Measurements from ENCODE around the gene CCDC179.

CCDC179 gene

DNA sequence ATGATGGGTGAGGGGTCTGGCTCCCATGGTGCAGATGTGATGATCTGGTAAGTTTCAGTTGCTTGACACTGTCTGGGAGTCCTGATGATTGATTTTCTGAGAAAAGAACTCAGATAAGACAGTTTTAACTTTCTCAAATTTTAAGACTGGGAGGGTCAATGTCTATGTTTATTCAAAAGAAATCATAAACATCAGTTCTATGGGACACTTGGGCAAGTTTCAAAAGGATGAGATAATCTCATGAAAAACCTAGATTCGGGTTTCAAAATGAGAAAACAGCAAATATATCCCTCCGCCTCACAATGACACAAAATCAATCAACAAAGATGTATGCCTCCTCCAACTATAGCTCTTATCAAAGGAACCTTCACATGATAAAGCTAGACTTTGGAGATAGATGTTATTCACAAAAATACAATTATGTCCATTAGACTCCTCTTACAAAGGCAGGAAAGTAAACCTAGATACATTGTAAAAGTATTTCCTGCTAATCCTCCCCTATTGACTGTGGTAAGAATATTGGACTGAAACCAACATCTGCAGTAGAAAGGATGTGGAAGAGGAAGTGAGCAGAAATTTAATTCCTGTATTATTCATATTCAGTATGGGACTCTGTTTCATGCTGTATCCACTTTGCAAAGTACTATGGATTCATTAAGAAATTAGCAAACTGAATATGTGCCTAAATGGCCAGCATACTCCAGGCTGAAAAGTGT lies 52.3 kb downstream of the CCDC179 start:
- no peak for DNase-seq

DNA sequence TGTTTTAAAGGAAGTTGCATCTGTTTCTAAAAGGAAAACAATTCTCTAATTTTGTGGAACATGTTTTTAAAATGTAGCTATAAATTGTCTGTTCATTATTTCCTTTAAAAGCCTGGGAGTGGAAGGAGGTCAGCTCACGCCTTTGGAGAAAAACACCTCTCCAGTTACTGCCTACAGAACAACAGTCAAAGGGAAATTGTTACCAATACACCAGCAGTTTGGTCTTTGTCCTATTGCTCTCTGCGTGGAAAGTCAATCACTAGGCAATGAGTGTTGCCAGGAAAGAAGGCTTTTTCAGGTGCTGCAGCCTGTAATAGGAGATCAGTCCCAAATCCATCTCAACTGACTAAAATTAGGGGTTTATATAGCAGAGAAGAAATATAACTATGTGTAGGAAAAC lies 52.9 kb downstream of the CCDC179 start:
- no peak for DNase-seq

DNA sequence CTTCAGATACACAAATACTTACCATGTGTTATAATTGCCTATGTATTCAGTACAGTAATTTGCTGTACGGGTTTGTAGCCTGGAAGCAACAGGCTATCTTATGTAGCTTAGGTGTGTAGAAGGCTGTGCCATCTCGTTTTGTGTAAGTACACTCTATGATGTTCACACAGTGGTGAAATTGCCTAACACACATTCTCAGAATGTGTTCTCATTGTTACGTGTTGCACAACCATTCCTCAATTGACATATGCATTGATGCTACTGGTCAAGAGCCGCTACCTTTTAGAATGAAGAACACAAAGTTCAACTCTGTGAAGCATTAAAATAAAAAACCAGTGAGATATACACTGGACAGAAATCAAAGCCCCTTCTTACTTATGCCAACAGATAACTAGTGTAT lies 57.4 kb downstream of the CCDC179 start:
- DNase-seq: no peak

DNA sequence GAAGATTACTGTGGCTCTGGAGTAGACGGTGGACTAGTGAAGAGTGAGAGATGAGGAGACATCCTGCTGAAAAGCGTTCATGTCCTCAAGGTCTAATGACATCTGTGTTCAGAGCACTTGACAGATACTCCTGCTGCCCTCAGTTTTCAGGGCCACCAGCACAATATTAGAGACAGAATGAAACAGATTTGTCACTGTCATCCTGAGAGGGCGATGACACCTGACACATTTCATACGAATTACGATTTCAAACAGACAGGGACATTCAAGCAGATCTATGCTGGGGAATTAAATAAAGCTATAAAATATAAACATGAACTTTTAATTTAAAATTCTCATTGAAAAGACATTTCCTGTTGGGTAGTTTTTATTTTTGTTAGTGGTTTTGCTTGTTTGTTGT lies 59.8 kb downstream of the CCDC179 start:
- no peak for DNase-seq

DNA sequence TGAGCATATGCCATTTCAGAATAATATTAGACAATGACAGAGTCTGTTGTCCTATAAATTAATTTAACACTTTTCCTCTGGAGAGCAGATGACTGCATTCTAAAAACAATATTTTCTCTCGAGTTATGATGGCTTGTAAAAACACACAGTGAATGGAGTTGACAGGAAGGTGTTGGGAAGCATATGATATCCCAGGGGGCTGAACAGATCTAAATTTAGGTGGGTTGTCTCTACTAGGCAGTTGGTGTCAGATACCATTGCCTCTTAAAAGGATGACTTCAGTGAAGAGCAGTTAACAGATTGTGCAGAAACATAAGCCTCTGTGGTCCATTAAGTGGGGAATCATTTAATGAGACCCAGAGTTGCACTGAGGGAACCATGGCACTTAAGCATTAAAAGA lies 61.4 kb downstream of the CCDC179 start:
- no peak for DNase-seq

DNA sequence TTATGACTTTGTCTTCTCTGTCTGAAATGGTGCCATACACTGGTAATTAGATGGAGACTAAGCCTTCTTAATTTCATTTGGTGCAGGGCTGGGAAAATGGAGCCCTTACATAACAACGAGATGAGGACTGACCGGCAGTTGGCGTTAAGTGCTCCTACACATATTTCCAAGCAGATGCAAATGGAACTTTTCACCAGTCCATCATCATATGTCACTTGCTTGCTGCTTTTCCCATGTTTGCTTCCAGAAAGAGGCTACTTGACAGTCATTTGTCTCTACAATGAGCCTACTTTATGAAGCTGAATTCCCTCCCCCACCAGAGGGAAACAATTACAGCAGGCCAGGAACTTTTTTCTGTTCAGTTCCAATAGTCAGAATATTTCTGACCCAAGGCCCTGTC lies 63.2 kb downstream of the CCDC179 start:
- no peak for DNase-seq

All from 8988T (cell line).